HG03025 (cell line): Measurements from ENCODE around the gene LTF.

Experiments
- ATAC-seq: cut with Tn5 transposase; IDR thresholded peaks from one replicate; pipeline ENCODE4 v1.9.1; 2021; ENCODE audit warnings: mild to moderate bottlenecking, moderate library complexity; ENCODE audit not compliant: unreplicated experiment, low FRiP score

Gene LTF

DNA sequence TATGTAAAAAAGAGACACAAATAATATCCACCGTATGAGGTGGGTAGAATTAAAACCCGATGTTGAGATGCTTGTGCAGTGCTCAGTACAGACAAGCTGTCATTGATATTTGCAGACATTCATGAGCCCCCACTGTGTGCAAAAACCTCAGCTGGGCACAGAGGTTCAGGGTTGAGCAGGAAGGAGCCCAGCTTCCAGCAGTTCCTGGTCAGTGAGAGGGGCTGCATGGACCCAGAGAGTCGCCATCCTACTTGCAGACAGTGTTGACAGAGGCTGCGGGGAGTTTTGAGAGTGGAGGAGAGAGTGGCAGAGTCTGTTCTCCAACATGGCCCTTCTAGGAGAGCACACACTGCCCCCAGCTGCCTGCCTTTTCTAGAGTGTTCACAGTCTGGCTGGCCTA lies 6.1 kb upstream of the LTF start:
- ATAC-seq = no peak

DNA sequence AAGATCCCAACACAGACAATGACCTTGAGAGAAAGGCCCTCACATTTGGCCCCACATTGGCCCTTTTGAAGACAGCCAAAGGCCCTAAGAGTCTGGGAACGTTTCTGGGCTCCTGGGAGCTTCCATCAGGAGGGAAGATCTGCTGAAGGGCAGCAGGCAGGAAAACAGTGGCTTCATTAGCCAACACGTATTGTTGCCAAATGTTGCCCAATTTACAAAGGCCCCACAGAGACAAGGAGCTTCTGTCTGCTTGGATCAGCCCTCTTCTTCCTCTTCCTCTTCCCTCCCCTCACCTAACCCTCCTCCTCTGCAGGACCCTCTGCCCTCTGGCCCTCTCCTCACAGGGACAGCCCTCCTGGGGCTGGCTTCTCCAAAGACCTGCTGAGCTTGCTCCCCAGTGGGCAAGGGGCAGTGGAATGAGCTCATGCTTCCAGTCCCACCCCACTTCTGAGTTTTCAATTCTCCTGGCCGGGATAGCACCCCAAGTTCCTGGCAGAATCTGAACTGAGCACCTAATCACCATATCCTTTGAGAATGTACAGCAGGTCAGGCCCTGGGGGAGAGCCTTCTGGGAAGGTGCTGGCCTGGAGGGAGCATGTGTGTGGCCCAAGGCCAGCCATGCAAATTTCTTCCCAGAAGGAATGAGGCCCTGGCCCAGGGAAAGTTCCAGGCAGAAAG lies 5.1 kb upstream of the LTF start:
- no peak for ATAC-seq

DNA sequence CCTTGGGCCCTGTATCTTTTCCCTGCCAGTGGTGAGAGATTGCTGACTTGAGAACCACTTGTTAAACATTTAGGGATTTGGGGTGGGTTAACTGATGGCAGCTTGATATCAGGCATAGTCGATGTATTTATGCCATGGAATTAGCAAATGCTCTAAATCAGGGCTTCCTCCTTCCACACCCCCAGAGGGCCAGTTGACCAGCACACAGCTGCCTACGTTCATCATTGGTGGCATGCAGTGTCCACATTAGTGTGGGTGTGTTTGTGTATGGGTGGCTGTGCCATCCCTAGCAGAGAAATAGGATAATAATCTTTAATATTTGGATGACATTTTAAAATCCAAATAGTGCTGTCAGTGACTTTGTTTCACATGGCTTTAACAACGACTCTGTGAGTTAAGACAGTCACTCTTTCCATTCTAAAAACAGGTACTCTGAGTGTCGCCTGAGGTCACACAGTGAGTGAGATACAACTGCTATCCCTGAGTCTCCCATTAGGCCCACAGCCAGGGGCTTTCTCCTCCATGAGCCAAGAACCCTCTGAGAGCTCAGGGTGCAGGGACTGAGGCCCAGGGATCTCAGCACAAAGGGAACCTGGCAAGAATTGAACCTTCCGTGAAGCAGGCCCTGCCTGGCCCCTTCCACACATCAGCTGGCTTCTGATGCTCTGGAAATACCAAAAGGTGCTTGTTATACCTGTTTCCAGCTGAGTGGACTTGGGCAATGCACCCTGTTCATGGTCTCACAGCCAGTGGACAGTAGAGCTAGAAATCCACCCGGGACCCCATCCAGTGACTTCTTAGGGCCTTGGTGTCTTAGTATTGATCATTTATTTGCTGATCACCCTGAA lies 4.3 kb upstream of the LTF start:
- ATAC-seq = no peak

DNA sequence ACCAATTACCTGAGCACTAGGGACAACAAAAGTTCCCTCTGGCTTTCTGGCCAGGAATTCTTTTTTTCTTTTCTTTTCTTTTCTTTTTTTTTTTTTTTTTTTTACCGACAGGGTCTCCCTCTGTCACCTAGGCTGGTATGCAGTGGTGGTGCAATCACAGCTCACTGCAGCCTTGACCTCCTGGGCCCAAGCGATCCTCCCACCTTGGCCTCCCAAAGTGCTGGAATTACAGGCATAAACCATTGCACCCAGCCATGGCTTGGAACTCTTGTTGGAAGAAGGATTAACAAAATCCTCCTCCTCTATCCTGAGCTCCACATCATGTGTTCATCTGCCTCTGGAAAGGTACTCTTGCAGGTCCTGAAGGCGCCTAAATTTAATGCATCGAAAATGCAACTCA lies 2.9 kb upstream of the LTF start:
- no peak for ATAC-seq

DNA sequence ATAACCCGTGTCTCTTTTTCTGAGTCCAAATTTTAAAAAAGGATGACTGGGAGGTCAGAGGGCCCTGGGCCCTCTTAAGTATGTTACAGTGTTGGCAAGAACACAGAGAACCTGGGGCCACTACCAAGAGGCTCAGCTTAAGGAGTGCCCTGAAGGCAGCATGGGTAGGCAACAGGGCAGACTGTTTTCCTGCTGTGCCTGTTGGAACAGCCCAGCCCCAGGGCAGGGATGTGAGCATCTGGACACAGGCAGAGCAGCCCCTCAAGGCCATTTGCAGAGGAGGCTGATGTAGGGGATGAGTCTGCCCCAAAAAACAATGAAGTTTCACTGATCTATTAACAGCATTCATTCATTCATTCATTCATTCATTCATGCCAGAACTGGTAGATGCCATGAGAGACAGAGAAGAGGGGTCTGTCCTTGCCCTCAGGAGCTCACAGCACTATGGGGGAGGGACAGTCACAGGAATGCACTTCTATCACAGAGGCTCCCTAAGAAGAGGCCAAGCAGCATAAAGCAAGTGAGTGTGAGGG lies 2.2 kb upstream of the LTF start:
- no peak for ATAC-seq

DNA sequence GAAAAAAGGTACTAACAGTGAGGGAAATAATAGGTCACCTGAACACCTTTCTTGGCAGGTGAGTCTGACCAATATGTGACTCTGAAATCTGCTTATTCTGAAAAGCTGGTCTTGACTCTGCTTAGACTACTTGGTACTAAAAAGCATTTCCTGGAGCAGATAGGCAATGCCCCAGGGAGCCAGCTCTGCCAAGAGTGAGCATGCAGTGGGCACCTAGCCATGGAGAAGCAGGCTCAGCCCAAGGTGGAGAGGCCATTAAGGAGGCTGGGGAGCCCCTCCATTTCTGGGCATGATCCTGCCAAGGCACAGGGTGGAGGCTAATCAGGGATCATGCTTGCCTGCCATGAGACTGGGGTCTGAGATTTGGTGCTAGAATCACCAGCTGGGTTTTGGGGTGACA lies 1.6 kb upstream of the LTF start:
- no peak for ATAC-seq

DNA sequence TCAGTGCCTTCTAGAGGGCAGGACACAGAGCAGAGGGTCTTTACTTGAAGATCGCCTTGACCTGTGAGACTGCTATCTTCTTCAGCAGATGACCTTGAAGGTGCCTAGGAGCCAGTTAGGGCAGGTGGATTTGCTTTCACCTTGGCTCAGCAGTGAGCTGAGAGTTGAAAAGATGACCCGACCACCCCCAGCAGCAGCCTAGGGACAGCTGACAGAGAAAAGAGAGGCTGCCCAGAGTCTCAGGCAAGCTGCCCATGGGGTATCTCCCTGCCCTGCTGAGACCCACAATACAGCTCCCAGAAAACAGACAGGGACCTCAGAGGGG lies 453 bp upstream of the LTF start:
- no peak for ATAC-seq

DNA sequence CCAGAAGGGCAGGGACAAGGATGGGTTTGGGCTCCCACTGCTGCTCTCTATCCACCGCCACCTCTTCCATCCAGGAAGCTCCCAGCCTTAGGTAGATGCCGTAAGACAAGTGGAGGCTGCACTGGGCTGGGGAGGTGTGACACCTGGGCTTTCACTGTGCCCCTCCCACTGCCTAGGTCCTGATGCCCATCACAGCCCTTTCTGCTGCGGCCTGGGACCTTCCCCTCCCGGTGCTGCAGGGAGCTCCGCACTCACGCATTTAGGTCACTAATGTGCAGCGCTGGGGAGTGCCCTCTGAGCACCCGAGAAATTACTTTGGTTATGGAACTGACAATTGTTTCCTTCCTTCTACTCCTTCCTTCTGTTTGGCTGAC lies 850 bp downstream of the LTF start:
- no peak for ATAC-seq

DNA sequence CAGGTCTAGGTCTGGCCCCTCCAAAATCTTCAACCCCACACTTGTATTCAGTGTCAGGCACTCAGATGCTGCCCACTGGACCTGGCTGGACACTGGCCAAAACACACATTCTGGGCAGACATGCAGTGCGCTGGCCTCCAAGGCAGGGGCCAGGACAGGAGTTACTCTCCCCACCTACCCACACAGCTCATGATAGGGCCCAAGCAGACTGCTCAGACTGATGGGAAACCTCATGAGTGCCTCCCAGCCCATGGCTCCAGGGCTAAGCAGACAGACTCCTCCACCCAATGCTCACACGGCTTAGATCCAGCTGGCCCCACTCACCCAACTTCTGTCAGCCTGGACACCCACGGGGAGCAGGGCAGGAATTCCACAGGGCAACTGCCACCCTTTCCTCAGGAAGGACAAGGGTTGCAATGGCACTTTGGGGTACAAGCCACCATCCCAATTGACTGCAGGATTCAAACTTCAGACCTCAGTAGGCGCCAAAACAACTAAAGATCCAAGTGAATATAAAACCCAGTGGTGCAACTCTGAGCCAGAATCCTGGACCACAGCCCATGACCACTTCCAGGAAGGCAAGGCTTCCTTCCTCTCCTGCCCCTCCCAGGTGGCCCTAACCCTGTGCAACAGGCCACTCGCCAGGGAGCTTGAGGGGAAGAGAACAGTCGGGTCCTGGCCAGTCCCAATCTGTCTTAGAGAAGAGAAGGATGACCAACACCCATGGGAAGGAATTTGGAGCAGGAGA lies 1.4 kb downstream of the LTF start:
- no peak for ATAC-seq

DNA sequence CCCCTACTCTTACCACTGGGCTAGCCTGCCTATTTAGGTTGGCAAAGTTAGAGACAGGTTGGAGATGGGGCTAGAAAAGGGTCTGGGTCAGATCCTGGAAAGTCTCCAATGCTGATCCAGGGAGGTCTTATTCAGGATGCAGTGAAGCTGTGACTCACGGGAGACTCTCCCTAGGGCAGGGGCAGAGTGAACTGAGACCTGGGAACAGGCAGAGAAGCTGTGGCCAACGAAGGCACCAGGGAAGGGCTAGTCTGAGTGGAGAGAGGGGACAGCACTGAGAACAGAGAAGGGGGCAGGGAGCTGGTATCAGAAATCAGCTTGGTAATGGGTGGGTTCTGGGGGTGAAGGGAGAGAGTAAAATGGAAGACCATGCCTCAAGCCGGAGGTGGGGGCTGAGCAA lies 2.2 kb downstream of the LTF start:
- ATAC-seq = no peak

DNA sequence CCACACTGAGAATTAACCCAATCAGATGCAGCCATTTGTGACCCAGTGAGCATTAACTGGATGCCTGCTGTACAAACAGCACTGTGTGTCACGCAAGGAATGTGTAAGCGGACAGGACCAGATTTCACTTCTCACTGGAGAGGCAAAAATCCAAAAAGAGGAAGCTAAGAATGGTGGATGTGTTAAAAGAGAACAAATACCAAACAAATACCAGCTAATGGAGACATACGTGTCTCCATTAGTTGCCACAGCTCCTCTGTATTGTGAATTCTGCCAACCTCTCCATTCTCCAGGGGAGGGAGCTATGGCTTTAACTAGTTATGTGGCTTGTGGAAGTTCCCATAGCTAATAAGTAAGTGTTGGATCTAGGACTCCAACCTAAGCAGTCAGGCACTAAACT lies 2.6 kb downstream of the LTF start:
- ATAC-seq = no peak

DNA sequence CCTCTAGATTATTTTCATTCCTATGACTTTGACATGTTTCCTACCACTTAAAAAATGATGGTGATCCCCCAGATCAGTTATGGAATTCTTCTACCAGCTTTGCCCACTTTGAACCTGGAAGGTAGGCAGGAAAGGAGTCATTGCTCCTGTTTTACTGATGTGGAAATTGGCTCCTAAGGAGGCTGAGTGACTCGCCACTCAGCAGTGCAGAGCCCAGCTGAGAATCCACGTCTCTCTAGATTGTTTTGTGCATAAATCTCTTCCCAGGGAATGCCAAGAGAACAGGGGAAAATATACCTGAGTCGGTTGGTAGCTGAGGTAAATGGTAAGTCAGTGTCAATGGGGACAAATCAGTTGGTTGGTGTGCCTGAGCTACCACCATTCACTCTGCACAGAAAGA lies 4.7 kb downstream of the LTF start:
- no peak for ATAC-seq

DNA sequence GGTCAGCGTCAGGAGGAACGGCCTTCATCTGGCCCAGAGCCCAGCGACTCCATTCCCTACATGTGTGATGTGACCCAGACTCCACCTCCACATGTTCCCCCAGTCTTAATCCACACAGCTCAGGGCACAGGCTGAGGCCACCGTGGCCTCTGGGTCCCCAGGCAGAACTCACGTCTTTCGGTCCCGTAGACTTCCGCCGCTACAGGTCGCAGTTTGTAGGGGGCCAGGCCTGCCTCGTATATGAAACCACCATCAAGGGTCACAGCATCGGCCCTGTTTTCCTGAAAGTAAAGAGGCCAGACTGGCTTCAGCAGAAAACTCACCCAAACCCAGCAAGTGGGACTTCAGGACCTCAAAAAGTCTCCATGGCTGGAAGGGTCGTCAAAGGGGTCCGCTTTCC lies 8.6 kb downstream of the LTF start:
- ATAC-seq = no peak

DNA sequence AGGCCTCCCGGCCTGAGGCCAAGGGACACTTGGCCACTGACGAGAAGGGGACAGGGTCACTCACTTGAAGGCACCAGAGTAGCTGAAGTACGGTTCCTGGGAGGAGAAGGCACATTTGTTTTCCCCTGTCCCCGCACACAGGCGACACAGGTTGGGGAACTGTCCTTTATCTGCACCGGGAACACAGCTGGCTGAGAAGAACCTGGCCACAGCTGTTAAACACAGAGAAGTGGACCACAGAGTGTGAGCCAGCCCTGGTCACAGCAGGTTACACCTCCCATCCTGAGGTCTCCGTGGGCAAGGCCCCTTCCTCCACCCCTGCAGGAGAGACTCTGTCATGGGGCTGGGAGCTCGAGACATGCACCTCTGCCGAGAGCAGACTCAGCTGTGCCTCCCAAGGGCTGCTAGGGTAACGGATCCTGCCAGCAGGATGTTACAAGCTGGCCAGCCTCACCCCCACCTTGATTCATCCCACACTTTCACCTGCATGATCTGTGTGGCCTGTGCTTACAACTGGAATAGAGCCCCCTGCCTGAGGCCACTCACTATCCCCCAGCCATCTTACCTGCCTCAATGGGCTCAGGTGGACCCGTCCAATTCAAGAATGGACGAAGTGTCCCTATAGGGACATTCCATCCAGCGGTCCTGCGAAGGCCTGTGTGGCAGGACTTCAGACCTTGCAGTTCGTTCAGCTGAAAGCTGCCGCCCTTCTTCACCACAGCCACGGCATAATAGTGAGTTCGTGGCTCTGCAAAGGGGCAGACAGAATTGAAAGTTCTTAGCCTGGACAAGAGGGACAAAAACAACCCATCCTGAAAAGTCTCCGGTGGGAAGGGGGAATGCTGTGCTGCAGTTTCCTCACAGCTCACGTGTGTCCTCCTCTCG lies 9.2 kb downstream of the LTF start:
- no peak for ATAC-seq

DNA sequence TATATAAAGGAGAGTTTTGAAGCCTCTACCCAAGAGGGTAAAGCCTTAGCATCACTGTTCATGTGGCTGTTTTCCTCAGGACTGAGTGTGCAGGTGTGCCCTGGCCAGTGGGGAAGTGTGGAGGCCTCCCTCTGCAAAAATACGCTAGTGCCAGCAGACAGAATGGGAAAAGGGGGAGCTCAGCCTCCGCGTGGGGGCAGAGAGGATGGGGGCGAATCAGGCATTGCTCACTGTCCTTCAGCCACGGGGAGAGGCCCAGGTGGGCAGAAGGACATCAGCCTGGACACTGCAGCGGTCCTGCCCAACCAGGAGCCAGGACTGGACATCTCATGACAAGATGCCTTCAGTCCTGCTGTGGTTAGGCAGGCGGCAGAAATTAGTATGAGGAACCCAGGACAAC lies 10.1 kb downstream of the LTF start:
- no peak for ATAC-seq

DNA sequence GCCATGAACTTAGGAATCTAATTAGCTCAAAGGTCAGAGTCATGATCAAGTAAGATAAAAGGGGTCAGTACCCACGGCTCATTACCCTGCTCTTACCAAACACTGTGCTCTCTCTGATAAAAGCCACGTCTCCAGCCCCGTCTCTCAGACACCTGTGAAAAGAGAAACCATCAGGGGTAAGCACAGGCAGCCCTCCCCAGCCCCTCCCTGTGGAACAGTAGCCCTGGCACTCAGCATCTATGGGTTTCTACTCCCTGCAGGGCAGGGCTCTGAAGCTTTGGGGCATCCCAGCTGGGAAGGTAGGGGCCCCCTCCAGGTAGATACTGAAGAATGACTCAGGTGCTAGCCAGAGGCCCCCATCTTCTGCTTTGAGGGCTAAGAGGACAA lies 10.5 kb downstream of the LTF start:
- ATAC-seq = no peak

DNA sequence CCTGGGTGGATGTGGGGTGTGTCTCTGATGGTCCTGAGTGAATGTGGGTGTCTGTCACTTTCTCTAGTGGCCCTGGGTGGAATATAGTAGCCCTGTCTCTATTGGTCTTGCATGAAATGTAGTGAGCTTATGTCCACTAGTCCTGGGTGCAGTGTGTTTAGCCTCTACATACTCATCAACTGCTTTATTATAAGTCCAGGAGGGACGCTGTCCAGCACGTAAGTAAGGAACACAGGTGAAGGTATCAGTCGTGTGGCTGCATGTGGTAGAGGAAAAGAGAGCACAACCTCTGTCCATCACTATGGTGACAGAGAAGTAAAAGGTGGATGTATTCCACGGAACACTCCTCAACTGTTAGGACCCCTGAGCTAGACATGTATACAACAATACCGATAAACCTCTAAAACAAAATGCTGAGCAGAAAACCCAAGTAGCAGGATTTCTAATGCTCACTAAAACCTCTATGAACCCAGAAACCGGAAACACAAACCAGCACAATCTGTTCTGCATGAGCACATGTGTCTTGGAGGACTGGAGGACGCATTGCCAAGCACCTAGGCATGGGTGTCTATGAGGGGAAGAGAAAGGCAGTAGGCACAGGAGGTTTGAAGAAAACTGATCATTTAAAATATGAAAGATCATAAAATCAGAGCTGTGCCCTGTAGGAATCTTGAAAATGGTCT lies 11.0 kb downstream of the LTF start:
- ATAC-seq = no peak

DNA sequence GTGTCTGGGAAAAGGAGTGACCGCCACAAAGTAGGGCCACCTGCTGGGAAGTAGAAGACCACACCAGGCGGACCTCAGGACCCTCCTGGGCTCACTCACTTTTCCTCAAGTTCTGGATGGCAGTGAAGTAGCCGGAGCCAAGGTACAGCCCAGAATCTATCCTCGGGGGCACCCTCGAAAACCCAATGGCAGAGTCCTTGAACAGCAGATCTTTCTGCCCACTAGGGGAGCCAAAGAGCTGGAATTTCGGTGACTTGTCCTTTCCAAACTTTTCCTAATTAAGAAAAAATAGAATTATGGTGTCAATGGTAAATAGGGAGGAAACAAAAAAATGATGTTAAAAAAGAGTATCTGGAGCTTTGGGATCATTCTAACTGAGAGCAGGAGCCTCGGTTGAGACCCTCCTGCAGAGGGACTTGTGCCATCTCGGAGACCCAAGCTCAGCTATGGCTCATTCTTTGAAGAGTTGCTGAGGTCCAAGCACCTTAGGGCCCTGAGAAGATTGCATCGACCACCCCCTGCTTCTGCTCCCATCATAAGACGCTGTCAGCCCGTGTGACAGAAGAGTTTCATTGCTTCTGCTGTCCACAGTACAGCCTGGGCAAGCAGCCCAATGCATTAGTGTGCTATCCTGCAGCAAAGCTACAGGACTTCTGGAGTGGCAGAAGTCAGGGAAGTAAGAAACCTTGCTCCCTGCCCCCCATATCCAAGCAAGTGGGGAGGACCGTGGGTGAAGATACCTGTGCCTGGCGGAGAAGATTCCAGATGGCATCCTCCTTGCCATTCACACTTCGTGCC lies 14.8 kb downstream of the LTF start:
- no peak for ATAC-seq

DNA sequence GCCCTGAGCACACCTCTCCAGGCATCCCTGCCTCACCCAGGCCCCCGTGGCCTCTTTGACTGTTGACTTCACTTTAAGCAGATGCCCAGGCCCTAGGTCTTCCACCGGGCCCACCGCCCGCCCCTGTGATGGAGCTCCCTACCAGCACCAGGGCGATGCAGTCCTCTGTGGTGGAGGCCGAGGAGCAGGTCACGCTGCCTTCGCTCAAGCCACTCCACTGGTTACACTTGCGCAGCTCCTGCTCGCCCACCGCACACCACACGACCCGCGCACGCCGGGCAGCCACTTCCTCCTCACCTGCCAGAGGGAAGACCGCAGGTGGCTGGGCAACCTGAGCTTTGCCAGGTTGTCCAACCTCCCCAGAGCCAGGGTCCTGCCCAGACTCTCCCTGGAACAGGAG lies 16.0 kb downstream of the LTF start:
- ATAC-seq = no peak
